CD8-positive, alpha-beta memory T cell (primary cell): Measurements from ENCODE around the gene NFAT5. TPM values are rescaled to one million over a fixed set of nuclear protein-coding genes. Genes with fewer than 3 reads are reported as not detected.
A peak's percentile ranks its signal among the peaks of the same experiment; 100 is the strongest.

Experiments
- CTCF ChIA-PET: fragments of 350-600 bp; sonication (Branson Sonifier 250); formaldehyde crosslinking; loops from one replicate; lab custom pipeline; 2021; ENCODE audit warnings: antibody characterized with exemption; lab: Charles Lee
- POLR2A ChIA-PET: fragments of 350-600 bp; sonication (Branson Sonifier 250); formaldehyde crosslinking; loops from one replicate; lab custom pipeline; 2021; ENCODE audit warnings: antibody characterized with exemption; lab: Charles Lee
- DNase-seq, 5 donors: peaks; one replicate each; pipeline versions ENCODE4 v3.0.0 to v3.0.0-alpha.2; 2020 to 2022; ENCODE audit warnings: mixed read lengths in 1 of 5
- H3K27ac ChIP-seq: one replicate; pipeline ENCODE4 v1.7.0; 2013; ENCODE audit warnings: low read depth, mild to moderate bottlenecking, low read length, moderate library complexity
- H3K27me3 ChIP-seq: 2 replicates; pipeline ENCODE4 v1.7.0; 2013; ENCODE audit warnings: low read length, mild to moderate bottlenecking; ENCODE audit not compliant: insufficient read depth, poor library complexity, severe bottlenecking
- H3K36me3 ChIP-seq: 2 replicates; pipeline ENCODE4 v1.7.0; 2013; ENCODE audit warnings: mild to moderate bottlenecking, low read length, moderate library complexity; ENCODE audit not compliant: insufficient read depth
- H3K4me1 ChIP-seq: 2 replicates; pipeline ENCODE4 v1.7.0; 2013; ENCODE audit warnings: mild to moderate bottlenecking, low read length, moderate library complexity; ENCODE audit not compliant: insufficient read depth
- H3K4me3 ChIP-seq: 2 replicates; pipeline ENCODE4 v1.7.0; 2013; ENCODE audit warnings: mild to moderate bottlenecking, low read length
- H3K9me3 ChIP-seq: 2 replicates; pipeline ENCODE4 v1.7.0; 2013; ENCODE audit warnings: mild to moderate bottlenecking, low read length
- H3K27ac Mint-ChIP-seq, 8 donors: one replicate each; pipeline ENCODE4 v1.8.0; 2020 to 2021; ENCODE audit warnings: mixed read lengths in 8 of 8, mild to moderate bottlenecking in 6 of 8, inconsistent platforms in 3 of 8, moderate library complexity in 3 of 8
- H3K27me3 Mint-ChIP-seq, 2 donors: one replicate each; pipeline ENCODE4 v1.8.0; 2020 to 2021; ENCODE audit warnings: mixed read lengths in 2 of 2, mild to moderate bottlenecking in 1 of 2, moderate library complexity in 1 of 2
- H3K36me3 Mint-ChIP-seq, 3 donors: one replicate each; pipeline ENCODE4 v1.8.0; 2020 to 2021; ENCODE audit warnings: mixed read lengths in 3 of 3, inconsistent platforms in 1 of 3, mild to moderate bottlenecking in 1 of 3
- H3K4me1 Mint-ChIP-seq, 3 donors: one replicate each; pipeline ENCODE4 v1.8.0; 2020 to 2021; ENCODE audit warnings: mixed read lengths in 3 of 3, inconsistent platforms in 1 of 3, mild to moderate bottlenecking in 1 of 3
- H3K4me3 Mint-ChIP-seq, 7 donors: one replicate each; pipeline ENCODE4 v1.8.0; 2020 to 2021; ENCODE audit warnings: mixed read lengths in 7 of 7, mild to moderate bottlenecking in 6 of 7, moderate library complexity in 4 of 7, inconsistent platforms in 2 of 7
- H3K9me3 Mint-ChIP-seq, 5 donors: one replicate each; pipeline ENCODE4 v1.8.0; 2020 to 2022; ENCODE audit warnings: mixed read lengths in 5 of 5, mild to moderate bottlenecking in 3 of 5, moderate library complexity in 2 of 5, inconsistent platforms in 1 of 5
- polyA plus RNA-seq: library from polyadenylated mRNA; unstranded; fragments of 300-500 nt; fragmentation: Illumina TruSeq; gene quantifications from one replicate; pipeline ENCODE4 v1.2.3, GENCODE V29; 2021
- total RNA-seq, 2 experiments: library from RNA; stranded (reverse); gene quantifications; one replicate each; pipeline ENCODE4 v1.2.3, GENCODE V29; 2021

NFAT5 gene
- total and polyA plus RNA-seq, 3 experiments from 2014 or later: 11.3 to 41.0 (median 39.0) TPM

- H3K36me3 Mint-ChIP-seq: peaks cover 0 to 15% (median 2%) of the 10 kb centered on the region in 3 donors
- H3K27me3 Mint-ChIP-seq: no peaks in the 10 kb centered on the region
- H3K27ac ChIP-seq: no peak overlapping the region
- ChIA-PET POLR2A (no interaction called here), CTCF (no interaction called here)
- H3K36me3 ChIP-seq: no peaks in the 10 kb centered on the region
- peak overlapping the region in 2 of 8 donors; percentile 29 to 43 for H3K27ac Mint-ChIP-seq
- no peak overlapping the region for H3K4me3 Mint-ChIP-seq
- no peaks in the 10 kb centered on the region for H3K4me1 ChIP-seq
- H3K27me3 ChIP-seq: no peaks in the 10 kb centered on the region
- H3K9me3 Mint-ChIP-seq: no peaks in the 10 kb centered on the region
- no peak for DNase-seq
- H3K4me3 ChIP-seq: no peak overlapping the region
- H3K9me3 ChIP-seq: no peaks in the 10 kb centered on the region
- peaks cover 37 to 64% (median 61%) of the 10 kb centered on the region in 3 donors for H3K4me1 Mint-ChIP-seq
Measured at GRCh38 chr16:69590590-69590989, 24.8 kb downstream of the NFAT5 start.

- Mint-ChIP-seq H3K4me1 (peaks cover 41 to 63% (median 61%) of the 10 kb centered on the region in 3 donors), H3K9me3 (no peaks in the 10 kb centered on the region), H3K36me3 (peaks cover 0 to 6% (median 2%) of the 10 kb centered on the region in 3 donors), H3K27me3 (no peaks in the 10 kb centered on the region), H3K27ac (peak overlapping the region in 1 of 8 donors; percentile 36), H3K4me3 (no peak overlapping the region)
- no peak overlapping the region for H3K27ac ChIP-seq
- H3K36me3 ChIP-seq: no peaks in the 10 kb centered on the region
- no peaks in the 10 kb centered on the region for H3K9me3 ChIP-seq
- CTCF ChIA-PET: no interaction called here
- no peaks in the 10 kb centered on the region for H3K4me1 ChIP-seq
- H3K27me3 ChIP-seq: no peaks in the 10 kb centered on the region
- no peak overlapping the region for H3K4me3 ChIP-seq
- DNase-seq: no peak
- POLR2A ChIA-PET: no interaction called here
Measured at GRCh38 chr16:69593751-69594255, 28.0 kb downstream of the NFAT5 start.

GRCh38 chr16:69595127-69596036 lies 29.6 kb downstream of the NFAT5 start:
- Mint-ChIP-seq H3K27ac (peak overlapping the region in 3 of 8 donors; percentile 1 to 70 (median 48)), H3K36me3 (peaks cover 0 to 5% (median 2%) of the 10 kb centered on the region in 3 donors), H3K4me1 (peaks cover 49 to 69% (median 63%) of the 10 kb centered on the region in 3 donors), H3K9me3 (no peaks in the 10 kb centered on the region), H3K27me3 (no peaks in the 10 kb centered on the region), H3K4me3 (peak overlapping the region in 6 of 7 donors; percentile 0 to 47 (median 28))
- Histone ChIP-seq H3K36me3 (no peaks in the 10 kb centered on the region), H3K4me3 (no peak overlapping the region), H3K4me1 (no peaks in the 10 kb centered on the region), H3K9me3 (no peaks in the 10 kb centered on the region), H3K27ac (no peak overlapping the region), H3K27me3 (no peaks in the 10 kb centered on the region)
- no peak for DNase-seq
- POLR2A ChIA-PET: no interaction called here
- CTCF ChIA-PET: no interaction called here

- no peak overlapping the region for H3K27ac Mint-ChIP-seq
- H3K4me1 Mint-ChIP-seq: peaks cover 44 to 68% (median 62%) of the 10 kb centered on the region in 3 donors
- CTCF ChIA-PET: interaction anchor here (0.7 kb wide), 1 partner anchor 180 kb away, joined by 5 read pairs; no protein-coding TSS in a partner anchor
- H3K27me3 Mint-ChIP-seq: no peaks in the 10 kb centered on the region
- H3K36me3 Mint-ChIP-seq: peaks cover 0 to 2% (median 2%) of the 10 kb centered on the region in 3 donors
- Histone ChIP-seq H3K36me3 (no peaks in the 10 kb centered on the region), H3K27ac (no peak overlapping the region), H3K27me3 (no peaks in the 10 kb centered on the region), H3K9me3 (no peaks in the 10 kb centered on the region), H3K4me1 (no peaks in the 10 kb centered on the region), H3K4me3 (no peak overlapping the region)
- DNase-seq: no peak
- POLR2A ChIA-PET: no interaction called here
- H3K4me3 Mint-ChIP-seq: no peak overlapping the region
- H3K9me3 Mint-ChIP-seq: no peaks in the 10 kb centered on the region
Measured at GRCh38 chr16:69596801-69597200, 31.0 kb downstream of the NFAT5 start.

DNA sequence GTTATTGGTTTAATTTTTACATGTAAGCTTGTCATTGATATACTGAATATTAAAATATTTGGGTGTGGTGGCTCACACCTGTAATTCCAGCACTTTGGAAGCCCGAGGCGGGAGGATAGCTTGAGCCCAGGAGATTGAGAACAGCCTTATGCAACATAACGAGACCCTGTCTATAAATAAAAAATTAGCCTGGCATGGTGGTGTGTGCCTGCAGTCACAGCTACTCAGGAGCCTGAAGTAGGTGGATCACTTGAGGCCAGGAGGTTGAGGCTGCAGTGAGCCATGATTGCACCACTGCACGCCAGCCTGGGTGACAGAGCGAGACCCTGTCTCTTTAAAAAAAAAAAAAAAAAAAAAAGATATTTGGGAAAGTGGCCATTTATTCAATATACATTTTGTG lies 32.3 kb downstream of the NFAT5 start:
- Mint-ChIP-seq H3K4me3 (peak overlapping the region in 1 of 7 donors; percentile 21), H3K36me3 (peaks cover 0 to 2% (median 2%) of the 10 kb centered on the region in 3 donors), H3K27me3 (no peaks in the 10 kb centered on the region), H3K27ac (no peak overlapping the region), H3K9me3 (no peaks in the 10 kb centered on the region), H3K4me1 (peaks cover 45 to 67% (median 60%) of the 10 kb centered on the region in 3 donors)
- H3K9me3 ChIP-seq: no peaks in the 10 kb centered on the region
- H3K4me3 ChIP-seq: no peak overlapping the region
- CTCF ChIA-PET: no interaction called here
- H3K4me1 ChIP-seq: no peaks in the 10 kb centered on the region
- POLR2A ChIA-PET: no interaction called here
- H3K36me3 ChIP-seq: no peaks in the 10 kb centered on the region
- H3K27ac ChIP-seq: no peak overlapping the region
- no peaks in the 10 kb centered on the region for H3K27me3 ChIP-seq
- DNase-seq: no peak

- H3K27ac Mint-ChIP-seq: peak overlapping the region in 2 of 8 donors; percentile 23 to 32
- H3K27me3 Mint-ChIP-seq: no peaks in the 10 kb centered on the region
- no peaks in the 10 kb centered on the region for H3K9me3 ChIP-seq
- H3K27ac ChIP-seq: no peak overlapping the region
- no peak for DNase-seq
- no peaks in the 10 kb centered on the region for H3K9me3 Mint-ChIP-seq
- H3K36me3 ChIP-seq: no peaks in the 10 kb centered on the region
- ChIA-PET CTCF (no interaction called here), POLR2A (no interaction called here)
- peaks cover 43 to 69% (median 58%) of the 10 kb centered on the region in 3 donors for H3K4me1 Mint-ChIP-seq
- H3K36me3 Mint-ChIP-seq: peaks cover 0 to 7% (median 0%) of the 10 kb centered on the region in 3 donors
- H3K4me1 ChIP-seq: no peaks in the 10 kb centered on the region
- no peak overlapping the region for H3K4me3 Mint-ChIP-seq
- H3K4me3 ChIP-seq: no peak overlapping the region
- H3K27me3 ChIP-seq: no peaks in the 10 kb centered on the region
Measured at GRCh38 chr16:69599731-69600130, 34.0 kb downstream of the NFAT5 start.

DNA sequence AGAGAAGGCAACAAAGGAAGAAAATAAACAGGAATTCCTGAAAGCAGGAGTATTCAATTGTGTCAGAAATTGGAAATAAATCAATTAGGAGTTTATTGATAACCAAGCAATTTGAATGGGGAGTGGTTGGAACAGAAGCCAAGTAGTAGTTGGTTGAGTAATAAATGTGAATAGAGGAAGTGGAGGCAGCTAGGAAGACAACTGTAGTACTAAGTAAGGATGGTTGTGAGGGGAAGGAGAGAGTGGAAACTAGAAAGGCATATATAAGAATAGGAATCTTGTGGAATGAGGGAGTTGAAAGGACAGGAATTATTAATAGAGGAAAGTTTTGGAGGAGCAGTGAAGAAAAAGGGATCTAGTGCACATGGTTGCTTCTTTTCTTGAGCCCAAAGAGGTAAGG lies 34.4 kb downstream of the NFAT5 start:
- H3K27me3 ChIP-seq: no peaks in the 10 kb centered on the region
- H3K27me3 Mint-ChIP-seq: no peaks in the 10 kb centered on the region
- H3K4me3 ChIP-seq: no peak overlapping the region
- no peak overlapping the region for H3K27ac ChIP-seq
- no peaks in the 10 kb centered on the region for H3K36me3 ChIP-seq
- H3K9me3 Mint-ChIP-seq: no peaks in the 10 kb centered on the region
- H3K9me3 ChIP-seq: no peaks in the 10 kb centered on the region
- peaks cover 40 to 65% (median 54%) of the 10 kb centered on the region in 3 donors for H3K4me1 Mint-ChIP-seq
- POLR2A ChIA-PET: no interaction called here
- H3K4me1 ChIP-seq: no peaks in the 10 kb centered on the region
- CTCF ChIA-PET: no interaction called here
- peaks cover 0 to 7% (median 0%) of the 10 kb centered on the region in 3 donors for H3K36me3 Mint-ChIP-seq
- DNase-seq: no peak
- peak overlapping the region in 4 of 8 donors; percentile 12 to 27 (median 19) for H3K27ac Mint-ChIP-seq
- H3K4me3 Mint-ChIP-seq: no peak overlapping the region

DNA sequence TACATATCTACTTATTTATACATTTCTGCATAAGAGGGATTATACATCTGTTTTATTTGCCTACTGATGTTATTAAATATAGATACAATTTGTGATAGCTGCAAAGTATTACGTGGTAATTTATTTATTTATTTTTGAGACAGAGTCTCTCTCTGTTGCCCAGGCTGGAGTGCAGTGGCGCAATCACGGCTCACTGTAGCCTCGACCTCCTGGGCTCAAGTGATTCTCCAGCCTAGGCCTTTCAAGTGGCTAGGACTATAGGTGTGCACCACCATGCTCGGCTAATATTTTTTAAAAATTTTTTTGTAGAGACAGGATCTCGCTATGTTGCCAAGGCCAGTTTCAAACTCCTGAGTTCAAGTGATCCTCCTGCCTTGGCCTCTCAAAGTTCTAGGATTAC lies 35.5 kb downstream of the NFAT5 start:
- no peak for DNase-seq
- Histone ChIP-seq H3K27ac (no peak overlapping the region), H3K27me3 (no peaks in the 10 kb centered on the region), H3K4me1 (no peaks in the 10 kb centered on the region), H3K36me3 (no peaks in the 10 kb centered on the region), H3K4me3 (no peak overlapping the region), H3K9me3 (no peaks in the 10 kb centered on the region)
- Mint-ChIP-seq H3K4me3 (no peak overlapping the region), H3K4me1 (peaks cover 34 to 56% (median 48%) of the 10 kb centered on the region in 3 donors), H3K9me3 (no peaks in the 10 kb centered on the region), H3K36me3 (peaks cover 0 to 5% (median 0%) of the 10 kb centered on the region in 3 donors), H3K27me3 (no peaks in the 10 kb centered on the region), H3K27ac (no peak overlapping the region)
- POLR2A ChIA-PET: no interaction called here
- CTCF ChIA-PET: no interaction called here
